MM.1S (cell line): ENCODE data around the gene DCTN5.

ENCODE experiments used
- DNase-seq: peaks from one replicate; pipeline ENCODE4 v3.0.0-alpha.2; 2015
- H2AFZ ChIP-seq: fragments of 300-600 bp; sonication (generic); 2 replicates; pipeline ENCODE4 v1.6.0; 2016; ENCODE audit warnings: antibody characterized with exemption, low read length
- H3F3A ChIP-seq: fragments of 300-600 bp; sonication (generic); 2 replicates; pipeline ENCODE4 v1.6.1; 2016; ENCODE audit warnings: mild to moderate bottlenecking, antibody characterized with exemption, low read length, moderate library complexity, mixed read lengths; ENCODE audit not compliant: insufficient read depth
- H3K27ac ChIP-seq: fragments of 300-600 bp; sonication (generic); 2 replicates; pipeline ENCODE4 v1.5.1; 2016; ENCODE audit warnings: mild to moderate bottlenecking, low read length
- H3K27me3 ChIP-seq: fragments of 300-600 bp; sonication (generic); replicated peaks from 2 replicates; pipeline ENCODE4 v1.6.0; 2016; ENCODE audit warnings: low read length; ENCODE audit not compliant: insufficient read depth
- H3K36me3 ChIP-seq: fragments of 300-600 bp; sonication (generic); replicated peaks from 2 replicates; pipeline ENCODE4 v1.6.1; 2016; ENCODE audit warnings: mild to moderate bottlenecking, low read length, mixed read lengths; ENCODE audit not compliant: insufficient read depth
- H3K4me1 ChIP-seq: fragments of 300-600 bp; sonication (generic); 2 replicates; pipeline ENCODE4 v1.6.1; 2016; ENCODE audit warnings: low read length, mixed read lengths
- H3K4me2 ChIP-seq: fragments of 300-600 bp; sonication (generic); 2 replicates; pipeline ENCODE4 v1.6.0; 2016; ENCODE audit warnings: low read depth, low read length
- H3K4me3 ChIP-seq: fragments of 300-600 bp; sonication (generic); 2 replicates; pipeline ENCODE4 v1.5.1; 2016; ENCODE audit warnings: low read length, mixed read lengths
- H3K79me2 ChIP-seq: fragments of 300-600 bp; sonication (generic); 2 replicates; pipeline ENCODE4 v1.6.1; 2016; ENCODE audit warnings: mixed run types, low read length, mixed read lengths
- H3K9ac ChIP-seq: fragments of 300-600 bp; sonication (generic); 2 replicates; pipeline ENCODE4 v1.6.1; 2016; ENCODE audit warnings: low read length, mixed read lengths
- H3K9me2 ChIP-seq: fragments of 300-600 bp; sonication (generic); replicated peaks from 2 replicates; pipeline ENCODE4 v1.6.1; 2016; ENCODE audit warnings: mild to moderate bottlenecking, low read length, mixed read lengths; ENCODE audit not compliant: insufficient read depth
- H3K9me3 ChIP-seq: fragments of 300-600 bp; sonication (generic); replicated peaks from 2 replicates; pipeline ENCODE4 v1.6.1; 2016; ENCODE audit warnings: mild to moderate bottlenecking, low read length, mixed read lengths; ENCODE audit not compliant: insufficient read depth
- H4K20me1 ChIP-seq: fragments of 300-600 bp; sonication (generic); 2 replicates; pipeline ENCODE4 v1.6.1; 2016; ENCODE audit warnings: mild to moderate bottlenecking, low read length, moderate library complexity, mixed read lengths; ENCODE audit not compliant: insufficient read depth
- CTCF ChIP-seq: fragments of 300-600 bp; sonication (generic); IDR thresholded peaks from 2 replicates; pipeline ENCODE4 v1.5.1; 2016; ENCODE audit warnings: antibody characterized with exemption, low read length, mixed read lengths
- EZH2 ChIP-seq: fragments of 300-600 bp; sonication (generic); optimal IDR thresholded peaks from 2 replicates; pipeline ENCODE3; 2017; ENCODE audit warnings: low read depth, mild to moderate bottlenecking, antibody characterized with exemption, low read length, mixed read lengths
- EZH2phosphoT487 ChIP-seq: fragments of 300-600 bp; sonication (generic); IDR thresholded peaks from 2 replicates; pipeline ENCODE4 v1.6.1; 2018; ENCODE audit warnings: antibody characterized with exemption, low read length

DCTN5 gene

GRCh38 chr16:23694265-23694643 is 53.0 kb downstream of the DCTN5 start:
- peak overlapping the region; percentile 54; the same call in 1 of the 2 replicates for H3K4me2 ChIP-seq
- peak overlapping the region; percentile 62 for H2AFZ ChIP-seq
- DNase-seq, result no peak
- TF ChIP-seq EZH2 (no peak), EZH2phosphoT487 (no peak), CTCF (no peak)
- 0 out of 2 replicates have a peak, but pooled peaks cover 3% of the 10 kb centered on the region for H3K36me3 ChIP-seq
- peak overlapping the region; percentile 26; the same call in 1 of the 2 replicates for H3K4me3 ChIP-seq
- no peaks in the 10 kb centered on the region for H3K9me3 ChIP-seq
- H3K9me2 ChIP-seq, result no peaks in the 10 kb centered on the region
- H3K79me2 ChIP-seq, result no peaks in the 10 kb centered on the region
- H4K20me1 ChIP-seq, result no peaks in the 10 kb centered on the region
- no peak overlapping the region; the same call in 1 of the 2 replicates for H3K9ac ChIP-seq
- 0 out of 2 replicates have a peak, but pooled peaks cover 2% of the 10 kb centered on the region for H3F3A ChIP-seq
- H3K27me3 ChIP-seq, result no peaks in the 10 kb centered on the region
- no peaks in the 10 kb centered on the region for H3K4me1 ChIP-seq
- H3K27ac ChIP-seq, result no peak overlapping the region

DNA sequence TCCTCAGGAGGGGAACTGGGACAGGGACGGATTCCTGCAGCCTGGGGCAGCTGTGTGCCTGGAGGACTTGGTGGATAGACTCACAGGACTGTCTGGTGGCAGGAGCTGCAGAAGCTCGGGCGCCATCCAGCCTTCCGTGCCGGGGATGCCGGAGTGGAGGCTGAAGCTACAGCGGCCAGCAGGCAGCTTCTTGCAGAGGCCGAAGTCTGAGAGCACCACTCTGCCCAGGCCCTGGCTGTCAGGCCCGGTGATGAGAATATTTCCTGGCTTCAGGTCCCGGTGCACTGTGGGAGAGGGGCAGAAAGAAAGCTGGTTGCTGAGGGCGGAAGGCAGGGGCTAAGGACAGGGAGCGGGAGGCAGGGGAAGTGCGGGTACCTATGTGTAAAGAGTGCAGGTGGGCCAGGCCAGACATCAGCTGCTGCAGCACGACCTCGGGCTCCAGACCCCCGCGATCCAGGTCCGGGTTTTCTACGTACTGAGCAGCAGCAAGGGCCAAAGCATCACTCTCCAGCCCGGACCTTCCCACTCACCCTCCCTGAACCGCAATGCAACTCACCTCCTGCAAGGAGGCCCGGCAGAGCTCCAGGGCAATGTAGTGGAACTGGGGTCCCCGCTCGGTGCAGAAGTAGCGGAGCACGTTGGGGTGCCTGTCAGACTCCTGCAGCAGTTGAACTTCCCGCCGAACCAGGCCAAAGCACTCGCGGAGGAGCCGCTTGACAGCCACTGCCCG is 53.5 kb downstream of the DCTN5 start:
- no peaks in the 10 kb centered on the region for H4K20me1 ChIP-seq
- no peaks in the 10 kb centered on the region for H3K9me2 ChIP-seq
- H3K27me3 ChIP-seq, result no peaks in the 10 kb centered on the region
- no peaks in the 10 kb centered on the region for H3K4me1 ChIP-seq
- H3K4me2 ChIP-seq, result peak overlapping the region; percentile 54; the same call in 1 of the 2 replicates
- H3K36me3 ChIP-seq, result no peaks in the 10 kb centered on the region
- H2AFZ ChIP-seq, result peak overlapping the region; percentile 62
- DNase-seq, result peak; percentile 49
- H3K4me3 ChIP-seq, result peak overlapping the region; percentile 26; the same call in 1 of the 2 replicates
- H3K9me3 ChIP-seq, result no peaks in the 10 kb centered on the region
- H3F3A ChIP-seq, result 0 out of 2 replicates have a peak, but pooled peaks cover 2% of the 10 kb centered on the region
- TF ChIP-seq EZH2phosphoT487 (no peak), EZH2 (no peak), CTCF (no peak)
- H3K27ac ChIP-seq, result no peak overlapping the region
- H3K79me2 ChIP-seq, result no peaks in the 10 kb centered on the region
- no peak overlapping the region; the same call in 1 of the 2 replicates for H3K9ac ChIP-seq

DNA sequence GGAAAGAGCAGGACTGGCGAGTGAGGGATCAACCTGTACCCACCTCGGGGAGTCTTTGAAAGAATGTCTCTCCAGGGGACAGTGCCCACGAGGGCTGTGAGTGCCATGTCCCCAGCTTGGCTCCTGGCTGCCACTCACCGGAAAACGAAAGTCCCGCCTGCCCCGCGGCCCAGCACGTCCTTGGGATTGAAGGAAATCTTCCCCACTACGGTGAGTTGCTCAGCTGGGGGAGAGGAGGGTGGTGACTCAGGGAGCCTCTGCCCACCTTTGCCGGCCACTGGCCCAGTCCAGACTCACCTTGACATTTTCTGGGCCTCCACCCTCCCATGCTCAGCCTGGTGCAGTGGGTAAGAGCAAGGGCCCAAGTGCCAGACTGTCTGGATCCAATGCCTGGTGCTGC is 54.5 kb downstream of the DCTN5 start:
- H3K79me2 ChIP-seq, result no peaks in the 10 kb centered on the region
- no peak overlapping the region for H3K27ac ChIP-seq
- no peaks in the 10 kb centered on the region for H3F3A ChIP-seq
- H3K36me3 ChIP-seq, result no peaks in the 10 kb centered on the region
- no peak overlapping the region for H3K4me3 ChIP-seq
- no peaks in the 10 kb centered on the region for H3K27me3 ChIP-seq
- no peak for DNase-seq
- H3K9me2 ChIP-seq, result no peaks in the 10 kb centered on the region
- H3K9ac ChIP-seq, result no peak overlapping the region
- H3K4me2 ChIP-seq, result no peak overlapping the region
- TF ChIP-seq EZH2, result no peak
- TF ChIP-seq EZH2phosphoT487, result no peak
- no peak for TF ChIP-seq CTCF
- no peaks in the 10 kb centered on the region for H4K20me1 ChIP-seq
- H3K4me1 ChIP-seq, result no peaks in the 10 kb centered on the region
- H3K9me3 ChIP-seq, result no peaks in the 10 kb centered on the region
- H2AFZ ChIP-seq, result no peak overlapping the region
